Measurements from ENCODE around the gene LITAF.

LITAF gene

GRCh38 chr16:11586856-11587642 is at the start of gene LITAF:
LITAF (minus strand) TSS chr16:11586919; CDS start chr16:11556730, 30,189 bp downstream.
- DNase-seq: peak; percentile 58 to 64

DNA sequence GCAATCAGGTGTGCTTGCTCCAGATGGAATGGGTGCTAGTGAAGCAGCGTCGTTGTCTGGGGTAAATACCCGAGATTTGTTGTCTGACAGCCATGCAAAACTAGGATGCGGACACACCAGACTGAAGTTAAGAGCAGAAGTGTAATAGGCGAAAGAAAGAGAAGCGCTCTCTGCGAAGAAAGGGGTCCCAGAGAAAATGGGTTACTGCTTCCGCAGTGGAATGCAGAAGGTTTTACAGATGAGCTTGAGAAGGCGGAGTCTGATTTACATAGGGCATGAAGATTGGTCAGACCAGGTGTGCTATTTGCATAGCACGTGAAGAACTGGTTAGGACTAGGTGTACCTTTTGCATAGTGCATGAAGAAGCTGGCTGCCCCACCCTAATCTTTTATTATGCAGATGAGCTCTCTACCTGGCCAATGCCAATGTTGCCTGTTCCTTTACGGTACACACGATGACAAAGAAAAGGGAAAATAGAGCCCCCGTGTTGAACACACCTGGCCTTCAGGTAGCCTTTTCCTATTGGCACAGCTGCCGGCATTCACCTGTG is 49.5 kb upstream of the LITAF start:
- DNase-seq: no peak

GRCh38 chr16:11635679-11636171 is 49.0 kb upstream of the LITAF start:
- DNase-seq: no peak

- DNase-seq: no peak
Observed at GRCh38 chr16:11635113-11635652, 48.5 kb upstream of the LITAF start.

DNA sequence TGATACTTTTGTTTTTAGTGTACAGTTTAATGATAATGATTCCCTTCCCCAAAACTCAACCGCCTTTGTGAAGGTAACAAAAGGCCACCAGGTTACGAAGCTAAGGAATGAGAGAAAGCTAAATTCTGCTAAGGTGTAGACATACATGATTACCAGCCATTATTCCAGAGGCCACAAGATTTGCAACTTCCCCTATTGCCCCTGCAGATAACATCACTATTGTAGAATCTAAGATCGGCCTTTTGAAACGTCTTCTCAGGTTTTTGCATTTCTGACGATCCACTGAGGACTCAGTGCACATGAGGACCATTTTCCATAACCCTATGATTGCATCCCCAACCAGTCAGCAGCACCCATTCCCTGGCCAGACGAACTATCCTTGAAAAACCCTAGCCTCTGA is 47.6 kb upstream of the LITAF start:
- DNase-seq: no peak

- no peak for DNase-seq
Observed at GRCh38 chr16:11633113-11633512, 46.4 kb upstream of the LITAF start.

DNA sequence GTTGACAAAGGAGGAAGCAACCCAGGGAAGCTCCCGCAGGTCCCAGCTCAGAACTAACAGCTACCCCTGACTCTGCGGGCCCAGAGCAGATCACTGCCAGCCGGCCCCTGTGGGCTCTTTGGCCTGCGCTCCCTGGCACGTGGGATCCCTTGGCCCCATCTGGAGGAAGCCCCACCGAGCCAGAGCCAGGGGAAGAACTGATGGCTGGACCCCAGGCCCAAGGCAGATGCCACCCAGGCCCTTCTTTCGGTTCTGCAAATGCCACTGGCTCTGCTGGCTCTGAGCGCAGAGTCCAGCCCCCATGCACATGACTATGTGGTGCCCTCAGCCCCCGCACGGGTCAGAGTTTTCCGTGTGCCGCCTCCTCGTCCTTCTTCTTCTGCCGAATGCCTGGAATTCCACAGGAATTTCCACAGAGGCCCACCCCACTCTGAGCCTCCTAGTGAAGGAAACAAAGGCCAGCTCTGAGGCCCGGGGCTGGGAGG is 45.8 kb upstream of the LITAF start:
- DNase-seq: no peak

GRCh38 chr16:11631214-11631613 is 44.5 kb upstream of the LITAF start:
- DNase-seq: no peak

DNA sequence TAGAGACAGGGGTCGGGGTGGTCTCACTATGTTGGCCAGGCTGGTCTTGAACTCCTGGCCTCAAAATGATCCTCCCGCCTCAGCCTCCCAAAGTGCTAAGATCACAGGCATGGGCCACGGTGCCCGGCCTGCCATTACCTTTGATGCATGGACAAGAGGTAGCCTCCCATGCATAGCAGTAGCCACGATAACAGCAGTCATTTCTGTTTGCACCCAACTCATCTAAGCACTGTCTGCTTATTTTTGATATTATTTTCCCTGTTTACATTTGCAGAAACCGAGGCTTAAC is 44.0 kb upstream of the LITAF start:
- DNase-seq: no peak

DNA sequence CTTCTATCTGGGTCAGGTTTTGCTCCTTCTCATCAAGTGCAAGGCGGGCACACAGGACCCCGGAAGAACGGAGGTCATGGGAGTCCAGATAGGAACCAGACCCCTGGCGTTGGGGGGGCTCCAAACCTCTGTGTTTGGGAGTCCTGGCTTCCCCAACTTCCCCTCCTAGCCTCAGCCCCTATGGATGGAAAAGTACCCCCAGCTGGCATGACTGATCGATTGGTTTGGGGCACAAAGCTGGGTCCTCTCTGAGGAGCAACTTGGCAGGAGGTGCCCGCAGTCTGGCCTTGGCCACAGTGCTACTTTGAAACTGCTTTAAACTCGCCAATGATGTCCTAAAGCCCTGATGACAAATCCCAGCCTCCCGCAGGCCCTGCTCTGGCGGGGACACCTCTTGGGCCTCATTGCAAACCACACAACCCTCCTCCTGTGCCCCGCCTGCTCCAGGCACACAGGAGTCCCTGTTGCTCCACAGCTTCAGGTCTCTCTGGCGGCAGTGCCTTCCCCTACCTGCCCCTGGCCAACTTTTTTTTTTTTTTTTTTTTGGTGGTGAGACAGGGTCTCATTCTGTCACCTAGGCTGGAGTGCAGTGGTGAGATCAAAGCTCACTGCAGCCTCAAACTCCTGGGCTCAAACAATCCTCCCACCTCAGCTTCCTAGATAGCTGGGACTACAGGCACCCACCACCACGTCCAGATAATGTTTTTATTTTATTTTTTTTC is 43.5 kb upstream of the LITAF start:
- DNase-seq: no peak

DNA sequence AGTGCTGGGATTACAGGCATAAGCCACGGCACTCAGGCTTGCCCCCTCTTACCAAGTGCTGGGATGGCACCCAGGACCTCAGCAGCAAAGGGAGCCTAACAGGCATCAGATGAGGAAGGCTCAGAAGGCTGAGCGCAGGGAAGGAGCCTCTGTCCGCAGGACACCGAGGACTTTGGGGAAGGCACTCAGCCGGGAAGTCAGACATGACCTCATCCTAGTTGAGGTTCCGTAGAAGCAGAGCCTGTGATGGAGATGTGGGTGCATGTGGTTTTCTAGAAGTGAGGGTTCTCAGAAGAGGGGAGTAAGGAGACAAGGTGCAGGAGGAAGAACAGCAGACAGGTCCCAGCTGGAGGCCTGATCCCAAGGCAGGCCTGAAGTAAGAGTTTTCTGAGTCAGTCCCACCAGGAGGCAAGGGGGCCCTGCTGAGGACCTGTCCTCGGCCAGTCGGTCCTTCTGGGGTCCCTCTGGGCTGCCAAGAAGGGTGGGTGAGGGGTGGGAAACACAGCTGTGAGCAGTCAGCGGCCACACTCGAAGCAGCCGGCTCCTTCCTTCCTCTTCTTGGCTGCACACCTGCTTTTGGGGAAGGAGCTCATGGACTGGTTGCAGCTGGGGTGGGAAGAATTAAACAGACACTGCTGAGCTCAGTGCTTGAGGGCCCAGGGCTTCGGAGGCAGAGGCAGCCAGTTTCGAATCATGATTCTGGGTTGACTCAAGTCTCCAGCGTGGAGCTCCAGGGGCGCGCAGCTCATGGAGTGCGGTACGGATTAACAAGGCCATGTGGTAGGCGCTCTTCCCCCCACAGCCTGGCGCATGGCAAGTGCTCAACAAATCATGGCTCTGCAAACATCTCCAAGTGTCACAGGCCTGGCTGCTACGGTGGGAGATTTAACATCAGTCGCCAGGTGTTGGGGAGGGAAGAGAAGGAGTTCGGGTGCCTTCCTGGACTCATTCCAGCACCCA is 42.6 kb upstream of the LITAF start:
- DNase-seq: peak; percentile 31 to 69

DNA sequence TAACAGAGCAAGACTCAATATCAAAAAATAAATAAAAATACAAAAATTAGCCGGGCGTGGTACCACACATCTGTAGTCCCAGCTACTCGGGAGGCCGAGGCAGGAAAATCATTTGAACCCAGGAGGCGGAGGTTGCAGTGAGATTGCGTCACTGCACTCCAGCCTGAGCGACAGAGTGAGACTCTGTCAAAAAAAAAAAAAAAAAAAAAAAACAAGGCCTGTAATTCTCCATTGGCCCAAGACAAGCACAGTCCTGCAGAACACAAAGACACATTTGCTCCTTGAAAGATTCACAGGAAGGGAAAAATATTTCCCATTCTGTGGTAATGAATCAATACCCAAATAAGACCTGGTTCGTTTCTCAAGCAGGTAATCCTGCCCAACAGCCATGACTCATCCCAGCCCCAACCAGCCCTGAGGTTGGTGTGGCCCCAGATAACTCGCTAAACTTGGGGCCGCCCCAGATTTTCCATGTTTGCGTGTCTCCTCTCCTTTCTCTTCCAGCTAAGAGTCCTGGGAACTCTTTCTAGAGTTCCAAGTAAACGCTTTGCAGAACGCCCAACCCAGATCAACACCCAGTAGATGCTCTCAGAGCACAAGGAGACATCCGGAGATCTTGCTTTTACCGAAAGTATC is 41.2 kb upstream of the LITAF start:
- DNase-seq: no peak

DNA sequence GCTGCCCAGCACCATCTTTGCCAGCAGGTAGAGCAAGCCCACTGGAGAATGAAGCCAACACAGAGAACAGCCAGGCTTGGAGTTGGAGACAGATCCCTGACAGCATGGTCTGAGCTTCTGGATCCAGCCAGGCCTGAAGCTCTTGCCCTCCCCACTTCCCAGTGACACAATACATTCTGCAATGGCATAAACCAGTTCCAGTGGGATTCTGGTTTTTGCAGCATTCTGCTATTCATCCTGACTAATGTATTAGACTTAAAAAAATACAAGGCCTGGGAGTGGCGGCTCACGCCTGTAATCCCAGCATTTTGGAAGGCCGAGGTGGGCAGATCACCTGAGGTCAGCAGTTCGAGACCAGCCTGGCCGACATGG is 40.6 kb upstream of the LITAF start:
- DNase-seq: no peak

GRCh38 chr16:11626657-11627291 is 40.1 kb upstream of the LITAF start:
- no peak for DNase-seq

DNA sequence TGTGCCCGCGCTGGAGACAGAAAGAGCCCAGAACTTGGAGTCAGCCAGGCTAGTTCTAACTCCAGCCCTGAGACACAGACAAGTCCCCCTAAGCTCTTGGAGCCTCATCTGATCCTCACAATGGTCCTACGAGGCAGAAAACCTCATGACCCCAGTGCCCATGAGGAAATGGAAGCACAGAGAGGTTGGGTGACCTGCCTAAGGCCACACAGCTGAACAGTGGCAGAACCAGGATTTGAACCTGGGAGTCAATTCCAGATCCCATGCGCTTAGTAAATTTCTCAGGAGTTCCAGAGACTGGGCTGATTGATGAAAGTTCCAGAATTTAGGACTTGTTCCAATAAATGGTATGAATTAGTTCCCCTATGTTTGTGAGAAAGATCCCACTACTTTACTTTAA is 39.0 kb upstream of the LITAF start:
- DNase-seq: no peak

- peak in 1 of 2 donors; percentile 51 for DNase-seq
Observed at GRCh38 chr16:11624636-11625607, 38.2 kb upstream of the LITAF start.

DNA sequence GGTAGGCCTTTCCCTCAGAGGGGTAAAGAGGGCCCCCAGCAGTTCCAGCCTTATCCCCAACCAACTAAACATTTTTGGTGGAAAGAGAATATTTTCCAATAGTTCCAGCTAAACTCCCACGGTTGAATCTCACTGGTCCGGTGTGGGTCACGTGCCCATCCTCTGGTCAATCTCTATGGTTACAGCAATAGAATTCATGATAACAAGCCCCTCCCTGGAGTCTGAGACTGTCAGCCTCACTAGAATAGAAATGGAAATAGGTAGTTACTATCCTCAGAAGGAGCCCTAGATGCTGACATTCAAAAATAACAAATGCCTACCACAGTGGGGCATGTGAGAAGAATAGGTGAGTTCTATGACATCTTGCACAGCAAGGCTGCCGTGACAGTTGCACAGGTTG is 37.5 kb upstream of the LITAF start:
- DNase-seq: no peak

- peak; percentile 42 to 65 for DNase-seq
Observed at GRCh38 chr16:11621920-11622651, 35.4 kb upstream of the LITAF start.

DNA sequence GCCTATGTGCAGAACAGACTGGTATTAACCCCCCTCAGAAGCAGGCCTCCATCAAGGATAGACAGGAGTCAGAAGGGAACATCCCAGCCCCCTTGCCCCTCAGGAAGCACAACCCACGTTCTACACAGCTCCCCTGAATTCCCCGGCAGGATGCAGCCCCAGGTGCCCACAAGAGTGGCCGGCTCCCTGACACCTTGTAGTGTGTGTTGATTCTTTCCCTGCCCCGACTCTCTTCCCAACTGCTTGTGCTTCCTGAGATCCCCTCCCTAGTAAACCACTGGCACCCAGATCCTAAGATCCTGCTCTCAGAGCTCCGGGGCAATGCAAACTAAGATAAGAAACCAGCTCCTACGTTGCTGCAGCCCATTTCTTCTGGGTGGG is 34.8 kb upstream of the LITAF start:
- no peak for DNase-seq

All from CD4-positive, alpha-beta T cell treated with Interferon alpha-2 for 1 hour (primary cell).